ES-I3 (cell line): Measurements from ENCODE around the gene CFHR3.
"Not testable (repeated sequence)": the region's sequence is repeated elsewhere in the genome, so short reads cannot be mapped to it uniquely, and the experiment has no call there.

ENCODE experiments used
- H3K36me3 ChIP-seq: 2 replicates; pipeline ENCODE4 v1.6.1; 2013; ENCODE audit warnings: mild to moderate bottlenecking, low read length, control low read depth, moderate library complexity; ENCODE audit not compliant: insufficient read depth
- H3K4me1 ChIP-seq: 2 replicates; pipeline ENCODE4 v1.6.1; 2013; ENCODE audit warnings: mild to moderate bottlenecking, control low read depth, low read length; ENCODE audit not compliant: insufficient read depth
- H3K9ac ChIP-seq: 2 replicates; pipeline ENCODE4 v1.6.1; 2013; ENCODE audit warnings: low read depth, mild to moderate bottlenecking, low read length, moderate library complexity
- H3K9me3 ChIP-seq: 2 replicates; pipeline ENCODE4 v1.6.1; 2013; ENCODE audit warnings: mild to moderate bottlenecking, low read length, moderate library complexity; ENCODE audit not compliant: control insufficient read depth, insufficient read depth

CFHR3 gene

GRCh38 chr1:196794103-196794502, 19.5 kb downstream of the CFHR3 start:
- H3K9me3 ChIP-seq, H3K9ac ChIP-seq, H3K36me3 ChIP-seq, H3K4me1 ChIP-seq: not testable (repeated sequence)

GRCh38 chr1:196797891-196798290, 23.3 kb downstream of the CFHR3 start:
- Histone ChIP-seq H3K9me3 (peaks cover 2% of the 10 kb centered on the region; the same call in 1 of the 2 replicates), H3K36me3 (no peaks in the 10 kb centered on the region), H3K4me1 (no peaks in the 10 kb centered on the region), H3K9ac (no peak overlapping the region)

- H3K9ac ChIP-seq, H3K36me3 ChIP-seq, H3K9me3 ChIP-seq, H3K4me1 ChIP-seq: not testable (repeated sequence)
Observed at GRCh38 chr1:196801920-196802319, 27.3 kb downstream of the CFHR3 start.

- Histone ChIP-seq H3K4me1 (no peaks in the 10 kb centered on the region), H3K36me3 (no peaks in the 10 kb centered on the region), H3K9ac (no peak overlapping the region), H3K9me3 (no peaks in the 10 kb centered on the region)
Observed at GRCh38 chr1:196808529-196809235, 34.0 kb downstream of the CFHR3 start.

- H3K36me3 ChIP-seq, H3K9ac ChIP-seq, H3K4me1 ChIP-seq, H3K9me3 ChIP-seq: not testable (repeated sequence)
Observed at GRCh38 chr1:196817442-196817841, 42.8 kb downstream of the CFHR3 start.

GRCh38 chr1:196819531-196819930, 44.9 kb downstream of the CFHR3 start, which contains the start of gene CFHR1:
TSS of gene CFHR1 (plus strand) at chr1:196819731. CDS start at chr1:196819845, 114 bp downstream.
- H3K36me3 ChIP-seq, H3K9ac ChIP-seq, H3K9me3 ChIP-seq, H3K4me1 ChIP-seq: not testable (repeated sequence)

GRCh38 chr1:196827860-196828259, 53.2 kb downstream of the CFHR3 start:
- H3K36me3 ChIP-seq, H3K4me1 ChIP-seq, H3K9ac ChIP-seq, H3K9me3 ChIP-seq: not testable (repeated sequence)
